Measurements from ENCODE around the gene MED8.

The MED8 gene

DNA sequence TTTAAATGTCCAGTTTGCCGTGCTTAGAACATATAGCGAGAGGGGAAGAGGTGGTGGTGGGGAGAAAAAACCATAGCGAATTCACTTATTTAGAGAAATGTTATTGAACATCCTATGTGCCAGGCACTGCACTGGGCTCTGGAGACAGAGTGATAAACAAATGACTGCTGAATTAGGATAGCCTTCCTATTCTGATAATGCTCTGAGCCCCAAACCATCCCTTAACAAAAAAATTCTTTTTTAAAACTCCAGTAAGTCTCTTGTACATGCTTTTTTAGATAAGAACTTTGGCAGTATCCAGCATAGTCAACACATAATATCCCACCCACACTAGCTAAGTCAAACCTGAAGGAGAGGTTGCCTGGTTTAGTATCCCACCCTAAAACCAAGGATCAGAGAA lies 8.6 kb upstream of the MED8 start:
- no peak for DNase-seq (ENCODE audit: low read depth)
- TF ChIP-seq, protein P1, sequence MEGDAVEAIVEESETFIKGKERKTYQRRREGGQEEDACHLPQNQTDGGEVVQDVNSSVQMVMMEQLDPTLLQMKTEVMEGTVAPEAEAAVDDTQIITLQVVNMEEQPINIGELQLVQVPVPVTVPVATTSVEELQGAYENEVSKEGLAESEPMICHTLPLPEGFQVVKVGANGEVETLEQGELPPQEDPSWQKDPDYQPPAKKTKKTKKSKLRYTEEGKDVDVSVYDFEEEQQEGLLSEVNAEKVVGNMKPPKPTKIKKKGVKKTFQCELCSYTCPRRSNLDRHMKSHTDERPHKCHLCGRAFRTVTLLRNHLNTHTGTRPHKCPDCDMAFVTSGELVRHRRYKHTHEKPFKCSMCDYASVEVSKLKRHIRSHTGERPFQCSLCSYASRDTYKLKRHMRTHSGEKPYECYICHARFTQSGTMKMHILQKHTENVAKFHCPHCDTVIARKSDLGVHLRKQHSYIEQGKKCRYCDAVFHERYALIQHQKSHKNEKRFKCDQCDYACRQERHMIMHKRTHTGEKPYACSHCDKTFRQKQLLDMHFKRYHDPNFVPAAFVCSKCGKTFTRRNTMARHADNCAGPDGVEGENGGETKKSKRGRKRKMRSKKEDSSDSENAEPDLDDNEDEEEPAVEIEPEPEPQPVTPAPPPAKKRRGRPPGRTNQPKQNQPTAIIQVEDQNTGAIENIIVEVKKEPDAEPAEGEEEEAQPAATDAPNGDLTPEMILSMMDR (conservative IDR thresholded peaks at IDR 0.05; ENCODE audit: low read depth, low read length): no peak
- H3K4me3 ChIP-seq (ENCODE audit: low read length): no peak overlapping the region

DNA sequence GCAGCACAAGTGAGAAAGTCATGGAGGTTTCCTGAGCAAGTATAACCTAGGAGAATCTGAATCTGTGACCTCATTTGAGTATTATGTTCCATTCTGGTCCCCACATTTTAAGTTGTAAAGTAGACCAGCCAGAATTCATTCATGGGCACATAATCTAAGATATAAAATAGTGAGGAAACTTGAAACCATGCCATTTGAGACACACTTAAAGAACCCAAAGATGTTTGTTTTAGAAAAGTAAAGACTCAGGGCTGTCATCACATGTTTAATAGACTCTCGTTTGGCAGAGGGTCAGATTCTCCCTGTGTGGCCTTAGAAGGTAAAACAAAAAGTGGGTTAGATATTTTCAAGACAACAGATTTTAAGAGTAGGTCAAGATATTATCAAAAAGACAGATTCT lies 6.5 kb upstream of the MED8 start:
- no peak for DNase-seq (ENCODE audit: low read depth)
- TF ChIP-seq, protein P1 (conservative IDR thresholded peaks at IDR 0.05; ENCODE audit: low read depth, low read length): no peak
- H3K4me3 ChIP-seq (ENCODE audit: low read length): no peak overlapping the region

DNA sequence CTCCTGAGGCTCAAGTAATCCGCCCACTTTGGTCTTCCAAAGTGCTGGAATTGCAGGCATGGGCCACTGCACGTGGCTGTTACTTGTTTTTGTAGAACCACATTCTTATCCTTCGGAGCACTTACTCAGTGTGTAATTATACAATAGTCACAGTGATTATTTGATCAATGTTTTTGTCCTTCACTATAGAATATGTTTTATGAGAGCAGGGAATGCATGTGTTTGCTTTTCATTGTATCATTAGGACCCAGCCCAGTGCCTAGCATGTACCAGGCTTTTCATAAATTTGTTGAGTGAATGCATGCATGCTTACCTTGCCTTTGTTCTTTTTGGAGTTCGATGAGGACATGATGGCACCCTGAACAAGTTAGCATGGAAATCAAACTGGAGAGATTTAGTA lies 5.9 kb upstream of the MED8 start:
- no peak overlapping the region for H3K4me3 ChIP-seq (ENCODE audit: low read length)
- TF ChIP-seq, protein P1 (conservative IDR thresholded peaks at IDR 0.05; ENCODE audit: low read depth, low read length): no peak
- no peak for DNase-seq (ENCODE audit: low read depth)

DNA sequence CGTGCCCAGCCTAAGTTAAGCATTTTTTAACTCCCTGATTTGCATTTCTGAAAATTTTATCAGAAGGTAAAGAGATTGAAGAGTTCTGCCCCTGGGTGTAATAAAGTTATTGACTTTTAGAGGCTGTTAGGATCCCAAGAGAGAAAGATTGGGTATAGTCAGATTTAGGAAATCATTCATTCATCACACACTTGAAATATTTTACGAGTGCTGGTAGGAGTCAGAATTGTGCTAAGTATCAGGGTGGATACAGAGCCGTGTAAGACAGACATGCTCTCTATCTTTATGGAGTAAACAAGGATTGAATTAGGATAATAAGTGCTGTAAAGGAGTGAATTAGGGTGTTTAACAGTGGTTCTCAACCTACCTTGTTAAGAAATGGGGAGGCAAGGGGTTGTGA lies 3.1 kb upstream of the MED8 start:
- DNase-seq (ENCODE audit: low read depth): no peak
- H3K4me3 ChIP-seq (ENCODE audit: low read length): no peak overlapping the region
- TF ChIP-seq, protein P1 (conservative IDR thresholded peaks at IDR 0.05; ENCODE audit: low read depth, low read length): no peak

DNA sequence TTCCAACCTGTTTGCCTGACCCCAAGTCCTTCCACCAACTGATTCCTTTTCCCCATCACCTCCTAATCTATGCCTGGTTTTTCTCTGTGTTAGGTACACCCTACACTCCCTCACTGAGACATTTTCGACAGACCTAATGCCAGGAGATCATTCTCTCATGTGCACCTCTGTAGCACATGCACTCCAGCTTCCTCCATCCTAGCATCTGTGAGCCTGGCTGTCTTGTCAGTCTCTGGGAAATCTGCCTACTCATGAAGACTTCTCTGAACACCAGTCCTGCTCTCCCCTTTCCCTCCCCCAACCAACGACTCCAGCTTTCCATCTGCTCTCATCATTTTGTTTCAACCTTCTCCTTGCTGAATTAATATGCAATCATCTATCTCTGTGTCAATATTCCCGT lies 987 bp downstream of the MED8 start:
- no peak for DNase-seq (ENCODE audit: low read depth)
- TF ChIP-seq, protein P1 (conservative IDR thresholded peaks at IDR 0.05; ENCODE audit: low read depth, low read length): no peak
- H3K4me3 ChIP-seq (ENCODE audit: low read length): peak overlapping the region; percentile 95

DNA sequence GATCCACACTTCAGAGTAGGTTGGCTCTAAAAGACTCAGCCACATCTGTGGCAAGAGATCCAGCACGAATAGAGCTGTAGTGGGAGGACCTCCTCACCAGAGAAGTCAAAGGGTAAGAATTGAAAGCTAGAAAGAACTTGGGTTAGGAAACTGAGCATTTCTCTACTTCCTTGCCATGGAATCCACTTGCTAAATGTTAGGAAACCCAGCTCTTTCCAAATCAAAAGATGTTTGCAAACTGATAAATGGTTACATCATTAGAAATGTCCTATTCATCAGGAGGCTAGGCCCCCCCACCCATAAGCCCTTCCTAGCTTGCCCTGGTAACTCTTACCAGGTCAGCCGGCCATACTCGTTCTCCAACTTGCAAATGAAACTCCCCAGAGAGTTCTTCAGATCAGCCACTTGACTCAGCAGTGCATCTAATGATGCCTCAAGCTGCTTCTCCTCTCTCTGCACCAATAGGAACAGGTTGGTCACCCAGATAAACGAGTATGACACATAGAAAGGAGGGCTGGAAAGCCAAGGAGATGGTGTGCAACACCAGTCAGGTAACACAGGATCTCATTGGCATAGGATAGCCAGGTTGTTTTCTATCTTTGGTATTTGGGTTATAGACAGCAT lies 1.5 kb downstream of the MED8 start:
- TF ChIP-seq, protein P1 (conservative IDR thresholded peaks at IDR 0.05; ENCODE audit: low read depth, low read length): no peak
- H3K4me3 ChIP-seq (ENCODE audit: low read length): no peak overlapping the region
- no peak for DNase-seq (ENCODE audit: low read depth)

DNA sequence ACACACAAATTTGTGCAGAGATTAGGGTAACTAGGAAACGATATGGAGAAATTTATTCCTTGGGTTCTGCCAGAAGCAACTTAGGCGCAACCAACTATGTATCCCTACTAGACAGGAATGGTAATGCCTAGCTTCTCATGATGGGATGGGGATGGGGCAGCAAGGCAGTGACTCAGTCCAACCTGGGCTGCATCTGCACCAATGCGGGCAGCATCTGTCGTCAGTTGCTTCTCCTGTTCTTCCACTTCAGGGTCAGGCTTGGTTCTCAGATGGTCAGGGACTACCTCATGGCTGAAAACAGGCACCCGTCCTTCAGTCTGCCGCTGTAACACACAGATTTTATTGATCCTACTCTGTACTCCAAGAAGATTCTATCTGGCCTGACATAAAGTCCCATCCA lies 2.9 kb downstream of the MED8 start:
- H3K4me3 ChIP-seq (ENCODE audit: low read length): no peak overlapping the region
- DNase-seq (ENCODE audit: low read depth): no peak
- TF ChIP-seq, protein P1 (conservative IDR thresholded peaks at IDR 0.05; ENCODE audit: low read depth, low read length): no peak

All from retinal pigment epithelial cell (primary cell).